OCI-LY1 (cell line): ENCODE measurements around the gene CEP164.

ENCODE experiments used
- H2AFZ ChIP-seq: fragments of 200-600 bp; sonication (generic), shearing (Covaris generic); 2 replicates; pipeline ENCODE4 v1.6.0; 2014; ENCODE audit warnings: antibody characterized with exemption, mild to moderate bottlenecking, low read length
- H3F3A ChIP-seq: fragments of 200-600 bp; sonication (generic), shearing (Covaris generic); 2 replicates; pipeline ENCODE4 v1.6.0; 2014; ENCODE audit warnings: mild to moderate bottlenecking, antibody characterized with exemption, low read length, moderate library complexity; ENCODE audit not compliant: insufficient read depth
- H3K27ac ChIP-seq: fragments of 200-600 bp; sonication (generic); 2 replicates; pipeline ENCODE4 v1.5.1; 2014; ENCODE audit warnings: low read length, mixed run types, mild to moderate bottlenecking, low read depth; ENCODE audit not compliant: poor library complexity, severe bottlenecking
- H3K27me3 ChIP-seq: fragments of 200-600 bp; sonication (generic); 2 replicates; pipeline ENCODE4 v1.6.0; 2014; ENCODE audit warnings: antibody characterized with exemption, mild to moderate bottlenecking, low read length, moderate library complexity; ENCODE audit not compliant: insufficient read depth
- H3K36me3 ChIP-seq: fragments of 200-600 bp; sonication (generic); 2 replicates; pipeline ENCODE4 v1.6.1; 2014; ENCODE audit warnings: mild to moderate bottlenecking, antibody characterized with exemption, low read length, moderate library complexity, mixed read lengths; ENCODE audit not compliant: insufficient read depth
- H3K4me1 ChIP-seq: fragments of 200-600 bp; sonication (generic); 2 replicates; pipeline ENCODE4 v1.5.1; 2014; ENCODE audit warnings: mild to moderate bottlenecking, low read length, moderate library complexity; ENCODE audit not compliant: insufficient read depth, severe bottlenecking
- H3K4me2 ChIP-seq: fragments of 200-600 bp; sonication (generic), shearing (Covaris generic); 2 replicates; pipeline ENCODE4 v1.6.1; 2014; ENCODE audit warnings: low read length
- H3K4me3 ChIP-seq: fragments of 200-600 bp; sonication (generic); 2 replicates; pipeline ENCODE4 v1.5.1; 2014; ENCODE audit warnings: low read length, low read depth, mild to moderate bottlenecking, mixed read lengths; ENCODE audit not compliant: poor library complexity, severe bottlenecking
- H3K79me2 ChIP-seq: fragments of 200-600 bp; shearing (Covaris generic); 2 replicates; pipeline ENCODE4 v1.6.1; 2016; ENCODE audit warnings: mixed run types, low read length, mixed read lengths; ENCODE audit not compliant: insufficient read depth
- H3K9ac ChIP-seq: fragments of 200-600 bp; sonication (generic), shearing (Covaris generic); 2 replicates; pipeline ENCODE4 v1.6.1; 2014; ENCODE audit warnings: mild to moderate bottlenecking, low read length, mixed read lengths
- H3K9me2 ChIP-seq: fragments of 200-600 bp; sonication (generic), shearing (Covaris generic); 2 replicates; pipeline ENCODE4 v1.6.1; 2014; ENCODE audit warnings: low read depth, mild to moderate bottlenecking, low read length, mixed read lengths
- H3K9me3 ChIP-seq: fragments of 200-600 bp; shearing (Covaris generic); 2 replicates; pipeline ENCODE4 v1.6.1; 2014; ENCODE audit warnings: low read length, mixed read lengths
- H4K20me1 ChIP-seq: fragments of 200-600 bp; sonication (generic), shearing (Covaris generic); 2 replicates; pipeline ENCODE4 v1.6.0; 2016; ENCODE audit warnings: mild to moderate bottlenecking, low read length; ENCODE audit not compliant: insufficient read depth
- CTCF ChIP-seq: fragments of 200-600 bp; sonication (generic), shearing (Covaris generic); IDR thresholded peaks from 2 replicates; pipeline ENCODE4 v1.5.1; 2017; ENCODE audit warnings: mild to moderate bottlenecking, antibody characterized with exemption, low read length, moderate library complexity, mixed read lengths
- EZH2 ChIP-seq: fragments of 200-600 bp; sonication (generic), shearing (Covaris generic); IDR thresholded peaks from 2 replicates; pipeline ENCODE4 v1.8.0; 2017; ENCODE audit warnings: borderline replicate concordance, mixed run types, mild to moderate bottlenecking, antibody characterized with exemption, low read length, moderate library complexity, mixed read lengths

CEP164 gene

DNA sequence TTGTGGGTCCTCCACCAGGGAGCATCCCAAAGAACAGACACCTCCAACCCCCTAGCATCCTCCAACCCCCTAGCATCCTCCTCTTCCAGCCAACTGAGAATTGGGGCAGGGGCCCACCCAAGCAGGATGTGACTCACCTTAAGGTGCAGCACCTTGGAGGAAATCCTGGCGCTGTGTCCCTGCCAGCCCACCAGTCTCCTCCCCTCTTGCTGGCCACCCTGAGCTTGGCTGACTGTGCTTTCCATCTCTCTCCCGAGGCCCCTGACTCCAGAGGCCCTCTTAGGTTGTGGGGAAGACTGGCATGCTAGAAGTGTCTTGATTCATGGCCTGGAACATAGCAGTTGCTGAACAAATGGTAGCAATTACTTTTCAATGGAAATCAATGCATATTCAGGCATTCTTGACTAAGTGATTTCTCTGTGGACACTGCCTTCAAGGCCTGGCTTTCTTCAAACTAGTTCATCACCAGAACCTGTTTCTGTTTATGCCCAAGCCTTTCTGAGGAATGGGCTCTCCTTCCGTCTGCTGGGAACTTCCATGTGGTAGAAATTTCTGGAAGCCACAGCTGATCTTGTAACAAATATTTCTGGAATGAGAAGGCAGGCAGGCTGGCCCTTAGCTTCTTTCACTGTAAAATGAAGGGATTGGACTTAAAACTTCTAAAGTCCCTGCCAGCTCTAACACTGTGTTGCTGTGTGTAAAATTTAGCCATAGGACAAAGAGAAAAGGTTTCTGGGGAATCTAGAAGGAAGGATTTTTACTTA is 60.5 kb downstream of the CEP164 start:
- H3K4me3 ChIP-seq: no peak overlapping the region
- H3K4me2 ChIP-seq: no peak overlapping the region
- 0 out of 2 replicates have a peak, but pooled peaks cover 6% of the 10 kb centered on the region for H3K36me3 ChIP-seq
- no peaks in the 10 kb centered on the region for H3K9me2 ChIP-seq
- no peak overlapping the region for H2AFZ ChIP-seq
- no peaks in the 10 kb centered on the region for H4K20me1 ChIP-seq
- H3K27me3 ChIP-seq: no peaks in the 10 kb centered on the region
- H3F3A ChIP-seq: no peaks in the 10 kb centered on the region
- no peak overlapping the region for H3K9ac ChIP-seq
- H3K79me2 ChIP-seq: no peaks in the 10 kb centered on the region
- no peaks in the 10 kb centered on the region for H3K4me1 ChIP-seq
- TF ChIP-seq EZH2: no peak
- TF ChIP-seq CTCF: no peak
- no peak overlapping the region for H3K27ac ChIP-seq
- no peaks in the 10 kb centered on the region for H3K9me3 ChIP-seq

GRCh38 chr11:117390743-117391142 is 63.1 kb downstream of the CEP164 start:
- H3K27me3 ChIP-seq: no peaks in the 10 kb centered on the region
- H2AFZ ChIP-seq: no peak overlapping the region
- no peak overlapping the region for H3K9ac ChIP-seq
- TF ChIP-seq EZH2: no peak
- no peak for TF ChIP-seq CTCF
- H3F3A ChIP-seq: no peaks in the 10 kb centered on the region
- H3K4me1 ChIP-seq: no peaks in the 10 kb centered on the region
- H3K4me2 ChIP-seq: no peak overlapping the region
- H3K36me3 ChIP-seq: 0 out of 2 replicates have a peak, but pooled peaks cover 6% of the 10 kb centered on the region
- H3K27ac ChIP-seq: no peak overlapping the region
- no peaks in the 10 kb centered on the region for H3K9me2 ChIP-seq
- H3K9me3 ChIP-seq: no peaks in the 10 kb centered on the region
- H4K20me1 ChIP-seq: no peaks in the 10 kb centered on the region
- no peaks in the 10 kb centered on the region for H3K79me2 ChIP-seq
- H3K4me3 ChIP-seq: no peak overlapping the region

DNA sequence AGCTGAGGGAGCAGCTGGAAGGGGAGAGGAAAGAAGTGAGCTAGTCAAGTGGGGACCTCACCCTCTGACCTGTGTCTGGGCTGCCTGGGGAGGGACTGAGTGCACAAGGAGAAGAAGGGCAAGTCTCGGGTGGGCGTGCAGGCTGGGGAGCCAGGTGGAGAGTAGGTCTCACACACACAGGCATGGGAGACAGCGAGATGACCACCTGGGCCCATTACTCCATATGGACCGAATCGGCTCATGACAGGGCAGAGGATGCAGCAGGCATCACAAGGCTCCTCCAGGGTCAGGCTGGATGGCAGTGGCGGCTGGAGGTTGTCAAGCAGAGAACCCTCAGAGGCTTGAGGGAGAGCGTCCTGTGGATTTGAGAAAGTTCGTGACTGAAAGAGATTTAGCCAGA is 63.5 kb downstream of the CEP164 start:
- Histone ChIP-seq H3K4me1 (no peaks in the 10 kb centered on the region), H3K27ac (no peak overlapping the region), H3K79me2 (no peaks in the 10 kb centered on the region), H3F3A (no peaks in the 10 kb centered on the region), H3K36me3 (0 out of 2 replicates have a peak, but pooled peaks cover 6% of the 10 kb centered on the region), H2AFZ (no peak overlapping the region), H4K20me1 (no peaks in the 10 kb centered on the region), H3K9me2 (no peaks in the 10 kb centered on the region), H3K9ac (no peak overlapping the region), H3K4me3 (no peak overlapping the region), H3K4me2 (no peak overlapping the region), H3K9me3 (no peaks in the 10 kb centered on the region), H3K27me3 (no peaks in the 10 kb centered on the region)
- no peak for TF ChIP-seq EZH2
- no peak for TF ChIP-seq CTCF
